HepG2 (cell line): ENCODE results near the gene TPM2. TPM values are rescaled to one million over a fixed set of nuclear protein-coding genes. Genes with fewer than 3 reads are reported as not detected.

Experiments used
- EZH2 ChIP-seq: conservative IDR thresholded peaks from 2 replicates; pipeline ENCODE4 v1.6.1; 2012; ENCODE audit warnings: mild to moderate bottlenecking, low read depth, low read length, moderate library complexity
- FOXP1 ChIP-seq, 2 experiments: fragments of 450-650 bp in 1 of 2; IDR thresholded peaks; 2 replicates each; pipeline ENCODE4 v1.6.1; 2017 to 2018; ENCODE audit warnings: antibody characterized with exemption in 1 of 2
- GZF1 ChIP-seq: sonication (generic); formaldehyde crosslinking; IDR thresholded peaks from 2 replicates; pipeline ENCODE4 v1.5.1; 2020; ENCODE audit warnings: mild to moderate bottlenecking, missing genetic modification reagents
- HDAC2 ChIP-seq: sonication (generic); formaldehyde crosslinking; IDR thresholded peaks from 2 replicates; pipeline ENCODE4 v1.4.0; 2020; ENCODE audit warnings: missing genetic modification reagents
- HNRNPL ChIP-seq: fragments of 200-400 bp; formaldehyde crosslinking; IDR thresholded peaks from 2 replicates; pipeline ENCODE4 v1.6.1; 2017; ENCODE audit warnings: mild to moderate bottlenecking, low read depth, low read length
- KLF13 ChIP-seq: sonication (generic); formaldehyde crosslinking; IDR thresholded peaks from 2 replicates; pipeline ENCODE4 v1.4.0; 2020; ENCODE audit warnings: mild to moderate bottlenecking, missing genetic modification reagents
- MLXIP ChIP-seq: sonication (generic); formaldehyde crosslinking; IDR thresholded peaks from 2 replicates; pipeline ENCODE4 v1.9.0; 2021; ENCODE audit warnings: missing genetic modification reagents, borderline replicate concordance
- MZF1 ChIP-seq: sonication (generic); formaldehyde crosslinking; IDR thresholded peaks from 2 replicates; pipeline ENCODE4 v1.8.1; 2023; ENCODE audit warnings: mild to moderate bottlenecking, missing genetic modification reagents, borderline replicate concordance
- SKIL ChIP-seq: sonication (generic); formaldehyde crosslinking; IDR thresholded peaks from 2 replicates; pipeline ENCODE4 v1.8.0; 2022; ENCODE audit warnings: missing genetic modification reagents, mild to moderate bottlenecking, moderate library complexity, borderline replicate concordance
- TAF15 ChIP-seq: fragments of 200-400 bp; formaldehyde crosslinking; IDR thresholded peaks from one replicate; pipeline ENCODE4 v1.6.1; 2018; ENCODE audit warnings: mild to moderate bottlenecking, low read depth, low read length; ENCODE audit not compliant: poor library complexity, severe bottlenecking
- ZEB1 ChIP-seq: IDR thresholded peaks from 2 replicates; pipeline ENCODE4 v1.6.1; 2012; ENCODE audit warnings: mild to moderate bottlenecking, low read depth, inconsistent platforms; ENCODE audit not compliant: insufficient replicate concordance
- ZNF124 ChIP-seq: sonication (generic); formaldehyde crosslinking; IDR thresholded peaks from 2 replicates; pipeline ENCODE4 v1.4.0; 2020; ENCODE audit warnings: missing genetic modification reagents
- ZNF136 ChIP-seq: sonication (generic); formaldehyde crosslinking; IDR thresholded peaks from 2 replicates; pipeline ENCODE4 v1.8.1; 2022; ENCODE audit warnings: low read depth, mild to moderate bottlenecking, moderate library complexity, missing genetic modification reagents
- ZNF280B ChIP-seq: sonication (generic); formaldehyde crosslinking; IDR thresholded peaks from 2 replicates; pipeline ENCODE4 v1.5.0; 2020; ENCODE audit warnings: missing genetic modification reagents, mild to moderate bottlenecking, borderline replicate concordance
- ZNF562 ChIP-seq: sonication (generic); formaldehyde crosslinking; IDR thresholded peaks from 2 replicates; pipeline ENCODE4 v1.8.0; 2022; ENCODE audit warnings: missing genetic modification reagents, borderline replicate concordance
- ZNF672 ChIP-seq: sonication (generic); formaldehyde crosslinking; IDR thresholded peaks from 2 replicates; pipeline ENCODE4 v1.8.1; 2022; ENCODE audit warnings: missing genetic modification reagents
- ZNF75D ChIP-seq: sonication (generic); formaldehyde crosslinking; IDR thresholded peaks from 2 replicates; pipeline ENCODE4 v1.8.1; 2023; ENCODE audit warnings: missing genetic modification reagents, mild to moderate bottlenecking, borderline replicate concordance
- ZUFSP ChIP-seq: sonication (generic); formaldehyde crosslinking; IDR thresholded peaks from 2 replicates; pipeline ENCODE4 v1.9.0; 2021; ENCODE audit warnings: missing genetic modification reagents, mild to moderate bottlenecking, borderline replicate concordance
- polyA plus RNA-seq, 8 experiments: library from polyadenylated mRNA; depleted of rRNA in 3 of 8; stranded (reverse) in 7 of 8; unstranded in 1 of 8; fragments of >200 nt; fragmentation: Illumina TruSeq in 4 of 8; extraction: Trizol in 4 of 8; gene quantifications; 2 replicates each; pipeline versions ENCODE4 v1.2.1 to v1.2.3, GENCODE V29; 2011 to 2016; ENCODE audit warnings: low read depth in 4 of 8, missing spikeins in 1 of 8, mixed read lengths in 1 of 8; ENCODE audit not compliant: insufficient read depth in 1 of 8
- total RNA-seq, 5 experiments: library from RNA; depleted of rRNA; stranded (reverse); fragments of >200 nt; fragmentation: Illumina TruSeq; extraction: Trizol; gene quantifications; 2 replicates each; pipeline ENCODE4 v1.2.3, GENCODE V29; 2016; ENCODE audit warnings: low read depth in 1 of 5
- TF ChIP-seq, protein P1 (sequence below): sonication (generic); formaldehyde crosslinking; IDR thresholded peaks from 2 replicates; pipeline ENCODE4 v1.8.0; 2022; ENCODE audit warnings: mild to moderate bottlenecking, missing genetic modification reagents, moderate library complexity

TPM2 gene
- total and polyA plus RNA-seq, 2 of the 13 experiments (the other 11 are each of a cell fraction or from before 2014, with no cell fraction given), result 3.1 to 10.7 TPM

- TF ChIP-seq SKIL (CRISPR knock-in tag) (no peak), ZUFSP (no peak), ZNF672 (CRISPR knock-in tag) (no peak), ZNF280B (CRISPR knock-in tag) (peak; percentile 14; the same call in 1 of the 2 replicates), HDAC2 (CRISPR knock-in tag) (peak; percentile 57), ZNF136 (CRISPR knock-in tag) (peak; percentile 38; the same call in 1 of the 2 replicates), GZF1 (CRISPR knock-in tag) (no peak; the same call in 1 of the 2 replicates), EZH2 (no peak), HNRNPL (0 out of 2 replicates have a peak, but pooled peaks have one; percentile 40), ZEB1 (no peak), MLXIP (no peak), ZNF124 (0 out of 2 replicates have a peak, but pooled peaks have one; percentile 35), KLF13 (CRISPR knock-in tag) (no peak), FOXP1 (IDR thresholded peaks at IDR 0.05) (no peak), FOXP1 (CRISPR knock-in tag; IDR thresholded peaks at IDR 0.05) (no peak), ZNF75D (CRISPR knock-in tag) (no peak), TAF15 (no peak), ZNF562 (CRISPR knock-in tag) (no peak), MZF1 (CRISPR knock-in tag) (no peak)
- TF ChIP-seq, protein P1, sequence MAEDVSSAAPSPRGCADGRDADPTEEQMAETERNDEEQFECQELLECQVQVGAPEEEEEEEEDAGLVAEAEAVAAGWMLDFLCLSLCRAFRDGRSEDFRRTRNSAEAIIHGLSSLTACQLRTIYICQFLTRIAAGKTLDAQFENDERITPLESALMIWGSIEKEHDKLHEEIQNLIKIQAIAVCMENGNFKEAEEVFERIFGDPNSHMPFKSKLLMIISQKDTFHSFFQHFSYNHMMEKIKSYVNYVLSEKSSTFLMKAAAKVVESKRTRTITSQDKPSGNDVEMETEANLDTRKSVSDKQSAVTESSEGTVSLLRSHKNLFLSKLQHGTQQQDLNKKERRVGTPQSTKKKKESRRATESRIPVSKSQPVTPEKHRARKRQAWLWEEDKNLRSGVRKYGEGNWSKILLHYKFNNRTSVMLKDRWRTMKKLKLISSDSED (CRISPR knock-in tag), result no peak
Observed at GRCh38 chr9:35646533-35647265, 43.0 kb downstream of the TPM2 start (continued).
